ENCODE results near the gene CCDC187.

GRCh38 chr9:136306211-136307208 lies 2.6 kb upstream of the CCDC187 start:
- TF ChIP-seq SUZ12 (IDR thresholded peaks at IDR 0.05; ENCODE audit: extremely low read depth, insufficient read depth, insufficient read length) (no peak), ZNF274 (IDR thresholded peaks at IDR 0.05; ENCODE audit: low read depth, low read length) (no peak)

Data from NT2/D1 (cell line).